CD4-positive, alpha-beta T cell treated with Interleukin-15 for 1 hour (primary cell): ENCODE results near the gene CORO6.
"Not testable (repeated sequence)": the region's sequence is repeated elsewhere in the genome, so short reads cannot be mapped to it uniquely, and the experiment has no call there.

Experiments used
- DNase-seq: peaks from one replicate; pipeline ENCODE4 v3.0.0-alpha.2; 2020

The CORO6 gene

DNA sequence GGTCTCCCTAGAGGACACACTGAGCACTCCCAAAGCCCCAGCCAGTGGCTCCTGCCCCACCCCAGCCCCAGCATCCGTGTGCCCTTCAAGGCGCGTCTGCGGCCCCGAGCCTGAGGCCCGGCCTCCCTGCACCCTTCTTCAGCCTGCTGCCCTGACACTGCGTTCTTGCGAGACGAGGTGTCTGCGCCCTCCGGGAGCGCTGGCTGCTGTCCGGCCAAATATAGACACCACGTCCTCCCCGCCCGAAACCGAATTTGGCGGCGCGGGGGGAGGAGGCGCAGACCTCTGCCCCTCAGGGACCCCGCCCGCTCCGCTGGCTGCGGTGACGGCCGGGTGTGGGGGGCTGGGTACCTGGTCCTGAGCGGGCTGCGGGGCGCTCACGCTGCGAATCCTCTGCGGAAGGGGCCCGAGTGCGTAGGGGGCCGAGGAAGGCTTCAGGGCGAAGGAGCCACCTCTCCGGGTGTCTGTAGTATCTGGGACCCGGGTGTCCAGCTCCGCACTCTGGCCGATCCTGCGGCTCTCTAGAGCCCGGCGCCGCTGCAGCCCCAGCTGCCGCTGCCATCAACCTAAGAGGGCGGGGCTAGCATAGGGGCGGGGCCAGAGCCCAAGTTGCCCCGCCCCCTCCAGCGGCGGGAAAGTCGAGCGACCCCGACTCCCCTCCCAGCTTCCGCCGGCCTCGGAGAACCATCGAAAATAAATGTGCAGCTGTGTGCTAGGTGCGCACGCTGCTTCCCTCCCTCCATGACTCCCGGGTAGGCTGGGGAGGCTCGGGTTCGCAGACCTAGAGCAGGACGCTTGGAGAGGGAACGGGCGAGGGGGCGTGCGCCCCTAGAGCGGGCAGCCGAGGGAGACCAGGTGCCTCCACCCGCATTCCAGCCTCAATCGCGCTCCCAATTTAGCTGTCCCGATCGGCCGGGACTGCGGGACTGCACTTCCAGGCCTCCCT, at the start of gene CORO6:
CORO6 (minus strand) TSS at position 576 of the 946 bp plus-strand sequence. CDS start 1,491 bp downstream, outside the sequence.
- peak; percentile 60 for DNase-seq

DNA sequence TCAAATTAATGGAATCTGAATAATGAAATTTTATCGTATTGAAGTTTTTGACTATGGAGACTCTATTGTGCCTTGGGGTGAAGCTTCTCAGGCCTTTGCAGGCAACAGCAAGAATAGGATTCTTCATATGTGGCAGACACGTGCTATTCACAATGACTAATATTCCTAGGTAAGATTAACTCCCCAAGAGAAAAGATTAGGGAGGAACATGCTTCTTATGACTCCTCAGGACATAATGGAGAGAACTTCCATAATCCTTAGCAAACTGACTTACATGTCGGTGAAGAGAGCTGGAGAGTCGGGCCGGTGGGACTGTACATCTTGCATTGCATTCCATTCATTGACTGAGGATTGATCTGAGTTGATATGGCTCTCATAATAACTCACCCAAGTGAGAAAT, 48.9 kb upstream of the CORO6 start:
- no peak for DNase-seq

DNA sequence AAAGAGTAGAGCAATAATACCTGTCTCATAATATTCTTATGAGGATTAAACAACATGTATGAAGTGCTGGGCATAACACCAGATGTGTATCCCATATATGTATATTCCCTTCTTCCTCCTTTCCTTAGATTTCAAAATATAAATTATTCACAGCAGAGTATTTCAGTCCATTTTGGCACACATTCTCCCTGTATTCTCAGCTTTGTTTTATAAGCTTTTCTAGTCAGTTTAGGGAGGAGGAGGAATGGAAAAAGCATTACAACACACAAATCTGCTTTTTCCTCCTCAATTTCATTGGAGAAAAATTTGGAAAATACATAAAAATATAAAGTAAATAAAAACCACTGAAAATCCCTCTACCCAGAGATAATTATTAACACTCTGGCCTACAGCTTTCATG, 46.6 kb upstream of the CORO6 start:
- no peak for DNase-seq

DNA sequence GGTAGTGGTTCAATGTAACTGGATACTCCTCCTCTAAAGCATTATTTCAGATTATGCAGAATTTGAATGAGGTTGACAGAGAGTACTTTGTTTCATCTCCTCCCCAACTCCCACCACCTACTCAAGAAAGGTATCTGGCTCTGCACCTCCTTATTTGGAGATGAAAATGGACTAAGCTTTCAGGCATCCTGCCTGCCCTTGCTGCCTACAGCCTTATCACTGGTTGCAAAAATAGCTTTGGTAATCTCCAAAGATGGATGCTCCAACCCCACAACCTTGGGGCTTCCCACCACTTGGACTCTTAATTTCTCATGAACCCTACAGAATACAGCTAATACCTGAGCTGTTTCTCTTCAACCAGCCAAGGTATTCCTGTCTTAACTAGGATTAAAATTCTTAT, 45.3 kb upstream of the CORO6 start:
- DNase-seq, result no peak

DNA sequence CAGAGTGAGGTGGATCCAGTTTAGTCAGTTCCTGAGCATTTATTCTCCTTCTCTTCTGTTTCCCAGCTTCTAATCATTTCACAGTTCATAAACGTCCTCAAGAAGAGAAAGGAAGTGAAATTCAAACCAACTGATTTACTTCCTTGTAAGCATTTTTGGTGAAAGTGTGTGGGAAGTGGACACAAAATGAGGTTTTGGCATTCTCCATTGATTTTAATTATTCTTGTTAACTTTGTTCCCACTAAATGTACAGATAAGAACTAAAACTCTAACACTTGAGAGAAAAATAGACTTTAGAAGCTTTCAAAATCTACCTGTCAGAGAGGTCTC, 42.7 kb upstream of the CORO6 start:
- no peak for DNase-seq

DNA sequence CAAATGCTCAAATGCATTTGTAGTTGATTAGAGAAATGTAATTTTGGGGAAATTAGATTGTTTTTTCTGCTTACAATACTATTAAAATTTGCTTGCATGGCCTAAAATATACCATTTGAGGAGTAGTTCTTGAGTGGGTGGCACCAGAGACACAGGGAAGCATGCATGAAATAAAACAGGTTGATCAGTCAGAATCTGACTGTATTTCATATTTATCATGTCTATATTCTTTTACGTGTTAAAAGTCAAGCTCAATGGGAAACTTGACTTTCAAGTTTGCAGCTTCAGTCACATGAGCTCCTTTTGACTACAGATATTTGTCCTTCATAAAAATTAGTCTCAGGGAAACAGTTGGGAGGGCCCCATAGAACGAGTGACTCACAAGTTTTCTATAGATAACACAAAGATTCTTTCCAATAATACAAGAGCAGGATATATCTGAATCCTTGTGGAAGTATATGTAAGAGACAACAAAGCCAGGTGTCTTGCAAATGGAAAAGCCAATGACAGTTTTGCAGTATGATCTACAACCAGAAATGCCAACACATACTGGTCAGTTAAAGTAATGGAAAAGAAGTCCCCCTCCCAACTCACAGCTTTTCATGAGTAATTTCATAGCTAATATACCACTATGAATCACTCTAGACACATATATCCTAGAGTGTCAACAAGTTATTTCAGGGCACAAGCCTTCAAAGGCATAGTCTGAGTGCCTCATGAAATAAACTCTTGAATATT, 42.2 kb upstream of the CORO6 start:
- DNase-seq, result no peak

DNA sequence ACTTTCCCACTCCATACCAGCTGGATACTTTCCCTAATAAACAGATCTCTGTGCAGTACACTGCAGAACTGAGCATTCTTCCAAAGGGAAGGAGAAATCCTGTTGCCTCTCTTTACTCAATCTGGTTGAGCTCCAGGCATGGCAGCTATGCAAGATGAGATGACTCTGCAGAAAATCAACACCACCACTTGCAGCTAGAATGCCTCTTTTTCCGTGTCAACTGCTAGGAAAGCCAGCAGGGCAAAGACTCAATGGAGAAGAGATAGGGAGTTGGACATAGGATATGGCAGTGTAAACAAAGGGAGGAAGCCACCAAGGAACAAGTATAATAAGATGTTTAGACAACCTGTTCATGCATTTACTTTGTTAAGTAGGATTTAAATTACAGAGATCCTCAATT, 40.4 kb upstream of the CORO6 start:
- DNase-seq, result no peak

DNA sequence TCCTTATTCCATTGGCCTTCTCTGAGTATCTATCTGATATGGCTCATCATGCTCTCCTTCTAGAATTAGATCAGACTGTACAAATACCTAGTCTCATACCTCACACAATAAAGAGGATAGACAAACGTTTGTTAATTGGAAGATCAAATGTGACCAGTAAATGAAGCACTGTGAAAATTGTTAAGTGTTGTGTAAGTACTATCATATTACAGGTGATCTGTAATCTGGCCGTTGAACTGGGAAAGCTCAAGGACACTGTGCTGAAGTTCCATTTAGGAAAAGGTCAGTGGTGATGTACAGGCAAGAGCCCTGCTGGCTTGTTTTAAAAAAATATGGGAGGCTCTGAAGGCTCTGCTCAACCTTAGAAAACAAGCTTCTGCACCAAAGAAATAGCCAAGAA, 38.5 kb upstream of the CORO6 start:
- no peak for DNase-seq

DNA sequence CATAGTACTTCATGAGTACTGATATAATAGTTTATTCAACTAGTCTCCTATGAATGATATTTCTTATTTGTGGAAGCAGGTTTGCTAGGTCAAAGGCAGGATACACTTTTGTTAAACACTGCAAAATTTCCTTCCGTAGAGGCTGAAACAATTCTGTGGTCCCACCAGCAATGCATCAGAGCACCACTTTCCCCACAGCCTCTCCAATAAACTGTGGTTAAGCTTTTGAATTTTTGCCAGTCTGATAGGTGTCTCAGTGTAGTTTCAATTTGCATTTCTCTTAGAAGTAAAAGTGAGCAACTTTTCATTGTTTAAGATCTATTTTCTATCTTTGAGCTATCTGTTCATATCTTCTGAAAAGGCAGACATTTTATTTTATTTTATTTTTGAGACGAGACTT, 36.4 kb upstream of the CORO6 start:
- DNase-seq, result no peak

DNA sequence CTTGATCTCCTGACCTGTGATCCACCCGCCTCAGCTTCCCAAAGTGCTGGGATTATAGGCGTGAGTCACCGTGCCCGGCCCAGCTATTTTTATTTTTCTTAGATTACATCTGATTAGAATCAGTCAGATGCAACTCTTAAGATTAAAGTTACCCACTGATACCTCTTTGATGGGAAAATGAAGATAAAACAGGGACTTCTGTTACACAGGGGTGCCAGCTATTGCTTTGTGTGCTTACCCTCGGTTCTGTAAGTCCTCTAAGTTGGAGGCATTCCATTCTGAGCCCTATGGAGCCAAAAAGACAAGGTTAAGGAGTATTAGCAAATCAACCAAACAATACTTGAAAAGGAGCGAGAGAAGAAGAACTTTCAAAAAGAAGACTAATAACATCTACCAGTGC, 32.6 kb upstream of the CORO6 start:
- no peak for DNase-seq

DNA sequence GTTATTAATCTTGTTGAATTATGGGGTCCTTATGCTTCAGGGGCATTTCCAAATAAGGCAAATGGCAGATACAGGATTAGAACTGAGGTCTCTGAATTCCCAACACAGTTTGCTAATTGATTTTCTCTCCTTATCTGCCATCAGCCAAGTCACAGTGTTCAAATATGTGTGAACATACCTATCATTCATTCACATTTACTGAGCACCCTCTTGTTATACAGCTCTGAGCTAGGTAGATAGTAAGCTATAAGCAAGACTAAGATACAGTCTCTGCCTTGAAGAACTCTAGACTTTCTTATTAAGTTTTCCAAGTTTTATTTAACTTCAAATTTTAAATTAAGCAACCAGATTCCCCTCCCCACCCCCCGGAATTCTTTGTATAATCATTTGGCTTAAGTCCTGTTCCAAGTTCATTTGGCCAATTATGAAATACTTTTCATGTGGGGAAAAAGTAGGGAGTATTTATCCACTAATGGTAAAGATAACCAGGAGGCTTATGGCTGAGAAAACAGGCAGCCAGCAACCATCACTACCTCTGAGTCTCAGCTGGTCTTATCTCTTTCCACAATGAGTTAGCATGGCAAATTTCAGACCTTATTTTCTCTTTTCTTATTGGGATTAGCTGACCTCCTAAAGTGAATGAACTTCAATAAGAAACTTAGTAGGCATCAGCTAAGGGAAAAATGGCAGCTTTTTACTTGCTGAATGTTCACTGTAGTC, 31.4 kb upstream of the CORO6 start:
- no peak for DNase-seq

DNA sequence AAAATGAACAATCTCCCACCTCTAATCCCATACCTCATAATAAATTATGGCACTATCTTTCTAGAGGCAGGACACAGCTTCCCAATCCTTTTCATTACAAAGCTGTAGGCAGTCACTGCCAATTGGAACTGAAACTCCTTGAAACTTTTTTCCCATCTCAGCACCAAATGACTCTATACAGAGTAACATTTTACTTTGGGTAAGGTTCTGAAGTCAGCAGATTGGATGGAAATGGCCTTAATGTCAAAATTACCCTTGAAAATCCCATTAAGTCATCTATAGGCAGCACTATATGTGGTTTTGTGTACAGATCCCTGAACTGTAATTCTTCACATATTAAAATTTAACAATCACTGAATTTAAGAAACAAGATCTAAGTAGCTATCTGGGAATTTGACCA, 30.3 kb upstream of the CORO6 start:
- DNase-seq, result no peak

DNA sequence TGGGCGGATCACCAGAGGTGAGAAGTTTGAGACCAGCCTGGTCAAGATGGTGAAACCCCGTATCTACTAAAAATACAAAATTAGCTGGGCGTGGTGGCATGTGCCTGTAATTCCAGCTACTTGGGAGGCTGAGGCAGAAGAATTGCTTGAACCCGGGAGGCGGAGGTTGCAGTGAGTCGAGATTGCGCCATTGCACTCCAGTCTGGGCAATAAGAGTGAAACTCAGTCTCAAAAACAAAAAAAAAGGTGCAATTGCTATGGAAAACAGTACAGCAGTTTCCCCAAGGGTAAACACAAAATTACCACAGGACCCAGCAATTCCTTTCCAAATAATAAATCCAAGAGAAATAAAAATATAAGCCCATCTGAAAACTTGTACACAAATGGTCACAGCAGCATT, 29.2 kb upstream of the CORO6 start:
- not testable (repeated sequence) for DNase-seq

DNA sequence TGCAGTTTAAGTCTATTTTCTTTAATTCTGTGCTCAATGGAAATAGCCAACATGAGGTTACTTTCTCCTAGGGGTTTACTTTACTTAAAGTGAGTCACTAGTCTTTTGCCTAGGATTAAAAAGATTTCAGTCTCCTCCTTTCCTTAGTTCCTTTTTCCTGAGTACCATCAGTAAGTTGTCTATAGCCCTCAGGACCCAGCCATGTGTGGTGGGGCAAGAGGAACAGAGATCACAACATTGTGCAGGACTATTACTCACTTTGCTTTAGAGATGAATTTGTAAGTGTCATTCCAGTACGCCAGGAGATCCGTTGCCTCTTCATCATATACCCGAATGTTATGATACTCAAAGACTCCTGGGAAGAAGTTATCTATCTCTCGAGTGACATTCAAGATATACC, 27.7 kb upstream of the CORO6 start:
- no peak for DNase-seq

DNA sequence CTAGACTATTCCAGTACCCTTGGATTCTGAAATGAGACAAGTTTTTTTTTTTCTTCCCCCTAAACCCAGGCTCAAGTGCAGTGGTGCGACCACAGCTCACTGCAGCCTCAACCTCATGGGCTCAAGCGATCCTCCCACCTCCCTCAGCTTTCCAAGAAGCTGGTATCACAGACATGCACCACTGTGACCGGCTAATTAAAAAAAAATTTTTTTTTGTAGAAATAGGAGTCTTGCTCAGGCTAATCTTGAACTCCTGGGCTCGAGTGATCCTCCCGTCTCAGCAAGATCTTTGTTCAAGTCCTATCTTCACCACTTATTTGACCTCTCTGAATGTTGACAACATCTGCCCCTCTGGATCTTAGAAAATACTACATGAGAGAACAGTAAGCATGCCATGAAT, 26.6 kb upstream of the CORO6 start:
- no peak for DNase-seq

DNA sequence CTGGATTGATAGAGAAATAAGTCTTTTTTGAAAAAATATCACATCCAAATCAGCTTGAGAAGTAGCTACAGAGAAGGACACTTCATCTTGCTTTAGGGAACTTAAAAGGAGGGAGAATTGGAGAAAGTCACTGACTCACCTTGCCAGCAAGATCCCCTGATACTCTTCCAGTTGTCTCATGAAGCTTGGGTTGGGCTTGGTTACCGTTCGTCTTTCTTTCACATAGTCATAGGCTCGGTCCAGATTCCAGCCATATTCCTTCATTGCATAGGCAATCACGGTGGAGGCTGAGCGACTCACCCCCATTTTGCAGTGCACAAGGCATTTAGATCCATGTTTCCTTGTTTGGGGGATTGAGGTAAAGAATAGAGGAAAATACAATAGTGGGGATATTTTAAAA, 25.3 kb upstream of the CORO6 start:
- no peak for DNase-seq

DNA sequence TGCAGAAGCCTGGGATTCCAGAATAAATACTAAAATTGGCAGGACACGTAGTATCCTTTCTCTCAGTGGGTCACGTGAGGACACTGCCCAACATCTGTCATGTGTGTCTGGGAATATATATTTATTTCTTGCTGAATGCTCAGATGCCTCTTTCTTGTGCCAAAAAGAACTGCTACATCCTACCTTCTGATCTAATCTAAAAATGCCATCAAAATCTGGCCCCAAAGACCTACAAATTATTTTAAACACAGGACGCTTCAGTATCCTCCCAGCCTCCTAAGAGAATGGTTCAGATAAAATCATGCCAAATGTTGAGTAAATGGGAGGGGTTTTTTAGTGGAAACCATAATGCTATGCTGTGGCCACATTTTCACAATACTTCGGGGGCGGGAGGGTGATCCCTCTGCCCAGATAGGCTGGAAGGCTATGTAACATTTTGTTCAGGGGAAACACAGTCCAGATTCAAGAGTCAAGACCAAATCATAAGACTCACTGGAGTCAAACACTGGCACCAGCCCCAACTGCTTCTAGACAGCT, 22.9 kb upstream of the CORO6 start:
- DNase-seq, result no peak

DNA sequence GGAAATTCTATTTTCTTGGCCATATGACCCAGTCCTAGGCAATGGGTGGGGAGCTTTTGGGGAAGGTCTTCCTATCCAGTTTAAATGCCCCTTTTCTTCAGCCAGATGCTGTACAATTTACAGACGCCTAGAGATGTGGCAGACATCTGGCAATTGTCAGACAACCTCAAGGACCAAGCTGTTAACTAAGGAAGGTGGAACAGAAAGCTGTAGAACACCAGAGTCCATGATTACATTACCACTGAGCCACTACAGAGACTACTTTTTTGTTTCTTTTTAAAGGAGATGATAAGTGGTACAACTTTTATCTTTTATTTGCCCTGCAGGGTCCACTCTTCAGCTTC, 21.1 kb upstream of the CORO6 start:
- DNase-seq, result no peak

DNA sequence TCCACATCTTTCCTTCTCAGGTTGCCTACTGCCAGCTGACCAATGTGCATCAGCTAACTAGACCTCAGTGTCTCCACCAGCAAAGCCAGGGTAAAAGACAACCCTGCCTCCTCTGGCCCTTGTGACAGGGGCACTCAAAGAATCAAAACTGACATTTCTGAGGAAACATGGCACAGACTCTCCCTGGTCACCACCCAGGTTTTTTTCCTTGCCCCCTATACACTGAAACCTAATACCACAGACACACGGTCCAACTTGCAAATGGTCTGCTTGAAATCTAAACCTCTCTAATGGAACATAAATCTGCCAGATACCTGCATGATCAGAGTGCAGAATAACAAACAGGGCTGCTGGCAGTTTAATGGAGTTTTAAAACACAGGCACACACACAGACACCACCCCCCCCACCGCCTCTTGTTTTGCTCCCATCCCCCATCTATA, 19.5 kb upstream of the CORO6 start:
- DNase-seq, result no peak

DNA sequence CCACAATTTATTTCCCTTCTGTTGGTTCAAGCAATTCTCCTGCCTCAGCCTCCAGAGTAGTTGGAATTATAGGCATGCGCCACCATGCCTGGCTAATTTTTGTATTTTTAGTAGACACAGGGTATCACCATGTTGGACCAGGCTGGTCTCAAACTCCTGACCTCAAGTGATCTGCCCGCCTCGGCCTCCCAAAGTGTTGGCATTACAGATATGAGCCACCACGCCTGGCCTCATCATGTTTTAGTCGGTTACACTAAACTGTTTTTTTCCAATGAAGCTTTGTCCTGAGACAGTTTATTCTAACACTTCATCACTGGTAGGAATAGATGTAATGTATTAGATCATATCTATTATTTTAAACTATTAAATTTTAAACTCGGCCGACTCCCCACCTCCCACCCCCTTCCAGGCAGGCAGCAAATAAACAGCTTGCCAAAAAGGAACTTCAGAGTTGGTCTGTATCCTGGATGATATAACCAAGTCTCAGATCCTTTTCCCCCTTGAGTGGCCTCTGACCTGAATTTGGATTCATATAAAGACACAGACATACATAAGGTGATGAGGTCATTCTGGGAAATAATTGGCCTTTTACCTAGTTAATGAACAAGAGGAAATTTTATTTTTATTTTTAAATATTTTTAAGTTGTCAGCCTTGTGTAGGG, 18.4 kb upstream of the CORO6 start:
- no peak for DNase-seq

DNA sequence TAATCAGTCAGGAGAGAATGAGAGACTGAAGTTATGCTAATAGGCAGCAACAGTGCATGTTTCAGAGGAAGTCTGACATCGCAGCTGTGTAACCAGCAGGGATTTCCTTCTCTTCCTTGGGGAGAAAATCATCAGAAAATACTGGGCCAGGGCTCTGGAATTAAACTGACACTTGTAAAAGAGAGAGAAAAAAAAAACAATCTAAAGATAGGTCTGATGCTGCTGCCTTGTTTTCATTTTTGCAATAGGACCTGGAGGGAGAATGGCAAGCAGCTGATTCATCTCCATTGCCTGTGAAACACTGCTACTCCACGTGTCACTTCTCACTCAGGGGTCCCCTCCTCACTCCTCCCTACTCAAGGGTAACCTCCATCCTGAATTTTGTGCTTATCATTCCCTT, 17.7 kb upstream of the CORO6 start:
- DNase-seq, result no peak

DNA sequence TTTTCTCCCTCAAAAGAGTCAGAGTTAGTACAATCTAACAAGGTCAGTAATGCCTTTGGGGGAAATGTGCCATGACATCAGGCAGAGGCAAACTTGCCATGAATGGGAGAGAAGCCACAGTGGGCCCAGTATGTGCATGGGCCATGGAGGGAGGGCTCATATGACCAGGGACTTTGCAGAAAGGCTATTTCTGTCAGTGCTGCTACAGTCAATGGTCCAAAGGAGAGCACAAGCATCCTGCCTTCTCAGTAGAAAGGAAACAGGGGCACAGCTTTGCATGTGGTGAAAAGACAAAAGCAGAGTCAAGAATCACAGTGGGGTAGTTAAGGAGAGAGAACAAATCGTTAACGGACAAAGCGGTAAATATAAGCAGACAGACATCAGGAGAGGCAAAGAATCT, 11.2 kb upstream of the CORO6 start:
- no peak for DNase-seq

DNA sequence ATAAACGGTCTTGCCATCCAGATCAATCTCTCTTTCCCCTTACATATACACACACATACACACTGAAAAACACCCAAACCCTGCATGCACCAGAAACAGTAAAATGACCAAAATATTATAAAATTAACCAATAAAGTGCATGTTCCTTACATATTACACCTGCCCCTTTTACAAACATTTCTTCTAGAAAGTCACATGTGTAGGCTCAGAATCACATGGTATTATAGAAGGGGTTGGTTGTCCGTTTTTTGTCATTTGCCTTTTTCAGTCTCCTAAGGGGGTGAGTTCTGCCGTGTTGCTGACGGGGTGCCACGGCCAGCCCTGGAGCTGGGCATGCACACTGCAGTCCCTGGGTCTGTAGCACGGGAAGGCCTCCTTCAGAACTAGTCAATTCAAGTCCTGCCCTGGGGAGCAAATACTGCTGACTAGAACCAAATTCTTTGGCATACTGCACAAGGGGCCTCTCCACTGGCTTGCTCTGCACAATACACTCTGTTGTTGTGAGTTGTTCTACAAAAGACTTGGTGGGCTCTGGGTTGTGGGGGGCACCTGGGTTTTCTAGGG, 8.0 kb upstream of the CORO6 start:
- no peak for DNase-seq
